Fibroblast of lung (primary cell): Measurements from ENCODE around the gene NFAM1. TPM values are rescaled to one million over a fixed set of nuclear protein-coding genes. Genes with fewer than 3 reads are reported as not detected.

Experiments used
- DNase-seq, 2 donors: peaks; one replicate each; pipeline versions ENCODE4 v3.0.0 to v3.0.0-alpha.2; 2010; ENCODE audit warnings: low read depth in 2 of 2
- H2AFZ ChIP-seq: 2 replicates; pipeline ENCODE4 v1.5.1; 2012; ENCODE audit warnings: low read length, control low read depth, inconsistent platforms
- H3K27ac ChIP-seq: 2 replicates; pipeline ENCODE4 v1.5.1; 2011; ENCODE audit warnings: low read length, control low read depth; ENCODE audit not compliant: insufficient read depth
- H3K27me3 ChIP-seq: 2 replicates; pipeline ENCODE4 v1.5.1; 2011; ENCODE audit warnings: mild to moderate bottlenecking, low read length; ENCODE audit not compliant: control insufficient read depth, insufficient read depth
- H3K36me3 ChIP-seq: 2 replicates; pipeline ENCODE4 v1.5.1; 2011; ENCODE audit warnings: low read length; ENCODE audit not compliant: control insufficient read depth, insufficient read depth
- H3K4me1 ChIP-seq: 2 replicates; pipeline ENCODE4 v1.5.1; 2011; ENCODE audit warnings: low read length; ENCODE audit not compliant: control insufficient read depth, insufficient read depth; ENCODE audit errors: extremely low read depth
- H3K4me2 ChIP-seq: 2 replicates; pipeline ENCODE4 v1.5.1; 2011; ENCODE audit warnings: low read length, control low read depth; ENCODE audit not compliant: insufficient read depth; ENCODE audit errors: extremely low read depth
- H3K4me3 ChIP-seq, 4 experiments: fragments of 200-600 bp in 1 of 4; sonication (generic) in 1 of 4; replicated peaks in 1 of 4; 2 replicates each; pipeline ENCODE4 v1.5.1; 2011 to 2016; ENCODE audit warnings: low read length in 4 of 4, low read depth in 3 of 4, mild to moderate bottlenecking in 3 of 4, control low read depth in 2 of 4, inconsistent platforms in 1 of 4, mixed read lengths in 1 of 4; ENCODE audit not compliant: insufficient read depth in 1 of 4; ENCODE audit errors: control extremely low read depth in 1 of 4
- H3K79me2 ChIP-seq: 2 replicates; pipeline ENCODE4 v1.5.1; 2012; ENCODE audit warnings: mild to moderate bottlenecking, low read length, inconsistent platforms; ENCODE audit not compliant: control insufficient read depth, insufficient read depth
- H3K9ac ChIP-seq: 2 replicates; pipeline ENCODE4 v1.5.1; 2011; ENCODE audit warnings: mild to moderate bottlenecking, low read length, control low read depth; ENCODE audit not compliant: insufficient read depth
- H3K9me3 ChIP-seq: 2 replicates; pipeline ENCODE4 v1.5.1; 2012; ENCODE audit warnings: low read depth, low read length; ENCODE audit not compliant: control insufficient read depth, insufficient read depth
- H4K20me1 ChIP-seq: 2 replicates; pipeline ENCODE4 v1.5.1; 2011; ENCODE audit warnings: low read length; ENCODE audit not compliant: control insufficient read depth, insufficient read depth; ENCODE audit errors: extremely low read depth
- EZH2 ChIP-seq: IDR thresholded peaks from 2 replicates; pipeline ENCODE4 v1.5.1; 2012; ENCODE audit warnings: low read length, control low read depth, mild to moderate bottlenecking; ENCODE audit errors: missing control alignments
- polyA minus RNA-seq: library from RNA; depleted of rRNA, polyadenylated mRNA; stranded (reverse); fragments of >200 nt; gene quantifications from 2 replicates; pipeline ENCODE4 v1.2.3, GENCODE V29; 2011; ENCODE audit warnings: low replicate concordance
- polyA plus RNA-seq, 2 donors: library from polyadenylated mRNA; depleted of rRNA in 1 of 2; stranded (reverse) in 1 of 2; unstranded in 1 of 2; fragments of >200 nt; gene quantifications; 2 replicates each; pipeline ENCODE4 v1.2.1, GENCODE V29; 2011 to 2012; ENCODE audit warnings: missing spikeins in 1 of 2
- total RNA-seq: library from RNA; depleted of rRNA; stranded (reverse); fragments of >200 nt; gene quantifications from 2 replicates; pipeline ENCODE4 v1.2.1, GENCODE V29; 2014
- TF ChIP-seq, protein P1 (sequence below), 2 donors: IDR thresholded peaks in 1 of 2; conservative IDR thresholded peaks in 1 of 2; 1 replicate in 1 of 2; 2 replicates in 1 of 2; pipeline ENCODE4 v1.5.1; 2011 to 2012; ENCODE audit warnings: low read length in 2 of 2, control low read depth in 1 of 2, inconsistent platforms in 1 of 2, low read depth in 1 of 2, mild to moderate bottlenecking in 1 of 2

NFAM1 gene
- total RNA-seq (0.17 TPM in 1 of 2 replicates, not detected in the other), polyA plus RNA-seq (not detected in 2 replicates), polyA minus RNA-seq (not detected in 2 replicates)
- 0.02 TPM in 1 of 2 replicates, not detected in the other for polyA plus RNA-seq (2012)

DNA sequence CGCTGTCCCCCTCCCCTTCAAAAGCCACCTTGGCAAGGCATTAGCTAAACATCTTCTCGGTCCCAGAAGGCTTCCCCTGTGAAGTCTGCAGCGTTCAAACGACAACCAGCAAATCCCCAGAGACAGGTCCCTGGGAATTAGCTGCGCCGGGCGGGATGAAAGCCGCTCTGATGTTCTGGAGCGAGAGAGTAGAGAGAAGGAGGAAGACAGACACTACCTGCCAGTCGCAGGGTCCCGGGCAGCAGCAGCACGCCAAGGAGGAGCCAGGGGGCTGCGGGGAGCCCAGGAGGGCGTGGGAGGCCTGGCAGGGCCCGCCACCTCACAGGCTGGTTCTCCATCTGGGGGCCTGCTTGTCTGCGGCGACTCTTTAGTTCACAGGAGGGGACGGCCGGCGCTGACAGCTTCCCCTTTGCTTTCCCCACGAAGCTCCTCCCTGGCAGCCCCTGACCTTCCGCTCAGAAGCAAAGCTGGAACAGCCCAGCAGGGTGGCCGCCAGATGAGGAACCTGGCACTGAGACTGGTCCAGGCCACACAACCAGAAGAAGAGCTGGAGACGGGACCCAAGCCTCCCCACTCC lies at the start of gene NFAM1:
Gene NFAM1 (minus strand): TSS at position 384 of the 577 bp plus-strand sequence. CDS start 46 bp downstream, at position 338.
- no peaks in the 10 kb centered on the region for H3K4me1 ChIP-seq
- no peaks in the 10 kb centered on the region for H3K36me3 ChIP-seq
- no peaks in the 10 kb centered on the region for H3K79me2 ChIP-seq
- no peak for DNase-seq
- H3K27me3 ChIP-seq = peaks cover 39% of the 10 kb centered on the region
- H4K20me1 ChIP-seq = peaks cover 3% of the 10 kb centered on the region
- no peak within 1 kb of the TSS for H2AFZ ChIP-seq
- H3K4me2 ChIP-seq = no peak within 1 kb of the TSS
- H3K9ac ChIP-seq = no peak within 1 kb of the TSS
- no peaks in the 10 kb centered on the region for H3K9me3 ChIP-seq
- H3K27ac ChIP-seq = no peak within 1 kb of the TSS
- peak; percentile 62 for TF ChIP-seq EZH2
- TF ChIP-seq, protein P1, sequence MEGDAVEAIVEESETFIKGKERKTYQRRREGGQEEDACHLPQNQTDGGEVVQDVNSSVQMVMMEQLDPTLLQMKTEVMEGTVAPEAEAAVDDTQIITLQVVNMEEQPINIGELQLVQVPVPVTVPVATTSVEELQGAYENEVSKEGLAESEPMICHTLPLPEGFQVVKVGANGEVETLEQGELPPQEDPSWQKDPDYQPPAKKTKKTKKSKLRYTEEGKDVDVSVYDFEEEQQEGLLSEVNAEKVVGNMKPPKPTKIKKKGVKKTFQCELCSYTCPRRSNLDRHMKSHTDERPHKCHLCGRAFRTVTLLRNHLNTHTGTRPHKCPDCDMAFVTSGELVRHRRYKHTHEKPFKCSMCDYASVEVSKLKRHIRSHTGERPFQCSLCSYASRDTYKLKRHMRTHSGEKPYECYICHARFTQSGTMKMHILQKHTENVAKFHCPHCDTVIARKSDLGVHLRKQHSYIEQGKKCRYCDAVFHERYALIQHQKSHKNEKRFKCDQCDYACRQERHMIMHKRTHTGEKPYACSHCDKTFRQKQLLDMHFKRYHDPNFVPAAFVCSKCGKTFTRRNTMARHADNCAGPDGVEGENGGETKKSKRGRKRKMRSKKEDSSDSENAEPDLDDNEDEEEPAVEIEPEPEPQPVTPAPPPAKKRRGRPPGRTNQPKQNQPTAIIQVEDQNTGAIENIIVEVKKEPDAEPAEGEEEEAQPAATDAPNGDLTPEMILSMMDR (conservative IDR thresholded peaks at IDR 0.05 in 1 of 2, IDR thresholded peaks at IDR 0.05 in 1 of 2; ENCODE audit: low read depth in 1 of 2, low read length in 2 of 2) = no peak
- no peak within 1 kb of the TSS for H3K4me3 ChIP-seq

DNA sequence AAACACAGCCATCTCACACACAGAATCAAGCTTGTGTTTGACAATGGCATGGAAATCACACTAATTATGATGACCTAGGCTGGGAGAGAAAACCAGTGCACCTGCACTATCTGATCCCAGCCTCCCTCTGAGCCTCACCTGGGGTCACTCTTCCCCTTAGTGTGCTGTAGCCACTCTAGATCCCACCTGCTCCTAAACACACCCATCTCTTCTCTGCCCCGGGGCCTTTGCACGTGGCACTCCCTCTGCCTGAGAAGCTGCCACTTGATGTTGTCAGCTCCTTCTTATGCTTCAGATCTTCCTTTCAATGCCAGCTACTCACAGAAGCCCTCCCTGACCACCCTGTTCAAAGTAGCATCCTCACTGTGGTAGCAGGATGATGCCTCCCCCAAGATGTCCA lies 42.9 kb upstream of the NFAM1 start:
- Histone ChIP-seq H3K36me3 (no peaks in the 10 kb centered on the region), H3K79me2 (no peaks in the 10 kb centered on the region), H3K9ac (no peak overlapping the region), H3K4me2 (no peak overlapping the region), H3K9me3 (no peaks in the 10 kb centered on the region), H2AFZ (no peak overlapping the region), H3K4me3 (no peak overlapping the region), H3K4me1 (no peaks in the 10 kb centered on the region), H3K27me3 (no peaks in the 10 kb centered on the region), H3K27ac (no peak overlapping the region), H4K20me1 (no peaks in the 10 kb centered on the region)
- no peak for TF ChIP-seq EZH2
- TF ChIP-seq, protein P1 (conservative IDR thresholded peaks at IDR 0.05 in 1 of 2, IDR thresholded peaks at IDR 0.05 in 1 of 2; ENCODE audit: low read depth in 1 of 2, low read length in 2 of 2) = no peak
- no peak for DNase-seq

GRCh38 chr22:42473484-42474193 lies 41.4 kb upstream of the NFAM1 start:
- Histone ChIP-seq H3K36me3 (no peaks in the 10 kb centered on the region), H4K20me1 (no peaks in the 10 kb centered on the region), H3K4me1 (no peaks in the 10 kb centered on the region), H2AFZ (no peak overlapping the region), H3K9ac (no peak overlapping the region), H3K9me3 (no peaks in the 10 kb centered on the region), H3K27me3 (no peaks in the 10 kb centered on the region), H3K27ac (no peak overlapping the region), H3K4me3 (no peak overlapping the region), H3K79me2 (no peaks in the 10 kb centered on the region), H3K4me2 (no peak overlapping the region)
- DNase-seq = peak; percentile 41 to 70
- TF ChIP-seq, protein P1 (conservative IDR thresholded peaks at IDR 0.05 in 1 of 2, IDR thresholded peaks at IDR 0.05 in 1 of 2; ENCODE audit: low read depth in 1 of 2, low read length in 2 of 2) = peak; percentile 61 to 83
- TF ChIP-seq EZH2 = no peak
